ENCODE measurements around the gene GBA3. TPM values are rescaled to one million over a fixed set of nuclear protein-coding genes. Genes with fewer than 3 reads are reported as not detected.

Gene GBA3
- total RNA-seq, 1 donor from 2014 or later: not detected

GRCh38 chr4:22695029-22695428, 2.3 kb downstream of the GBA3 start:
- no peak for DNase-seq (ENCODE audit: low read depth in 2 of 2)

- DNase-seq (ENCODE audit: low read depth in 2 of 2): no peak
Observed at GRCh38 chr4:22695917-22696316, 3.2 kb downstream of the GBA3 start.

GRCh38 chr4:22703912-22704311, 11.2 kb downstream of the GBA3 start:
- DNase-seq (ENCODE audit: low read depth in 2 of 2): no peak

GRCh38 chr4:22707390-22707789, 14.7 kb downstream of the GBA3 start:
- DNase-seq (ENCODE audit: low read depth in 2 of 2): no peak

GRCh38 chr4:22708961-22709360, 16.2 kb downstream of the GBA3 start:
- no peak for DNase-seq (ENCODE audit: low read depth in 2 of 2)

GRCh38 chr4:22712105-22712504, 19.4 kb downstream of the GBA3 start:
- DNase-seq (ENCODE audit: low read depth in 2 of 2): no peak

- DNase-seq (ENCODE audit: low read depth in 2 of 2): no peak
Observed at GRCh38 chr4:22712529-22712928, 19.8 kb downstream of the GBA3 start.

GRCh38 chr4:22713841-22714240, 21.1 kb downstream of the GBA3 start:
- no peak for DNase-seq (ENCODE audit: low read depth in 2 of 2)

GRCh38 chr4:22719218-22719617, 26.5 kb downstream of the GBA3 start:
- DNase-seq (ENCODE audit: low read depth in 2 of 2): no peak

- DNase-seq (ENCODE audit: low read depth in 2 of 2): no peak
Observed at GRCh38 chr4:22720091-22720490, 27.4 kb downstream of the GBA3 start.

GRCh38 chr4:22721204-22721603, 28.5 kb downstream of the GBA3 start:
- DNase-seq (ENCODE audit: low read depth in 2 of 2): no peak

- no peak for DNase-seq (ENCODE audit: low read depth in 2 of 2)
Observed at GRCh38 chr4:22730021-22730420, 37.3 kb downstream of the GBA3 start.

- DNase-seq (ENCODE audit: low read depth in 2 of 2): no peak
Observed at GRCh38 chr4:22733816-22734215, 41.1 kb downstream of the GBA3 start.

- no peak for DNase-seq (ENCODE audit: low read depth in 2 of 2)
Observed at GRCh38 chr4:22736912-22737311, 44.2 kb downstream of the GBA3 start.

- no peak for DNase-seq (ENCODE audit: low read depth in 2 of 2)
Observed at GRCh38 chr4:22739968-22740367, 47.2 kb downstream of the GBA3 start.

- DNase-seq (ENCODE audit: low read depth in 2 of 2): no peak
Observed at GRCh38 chr4:22741744-22742143, 49.0 kb downstream of the GBA3 start.

GRCh38 chr4:22743290-22743689, 50.6 kb downstream of the GBA3 start:
- DNase-seq (ENCODE audit: low read depth in 2 of 2): no peak

- no peak for DNase-seq (ENCODE audit: low read depth in 2 of 2)
Observed at GRCh38 chr4:22744478-22745062, 51.8 kb downstream of the GBA3 start.

- DNase-seq (ENCODE audit: low read depth in 2 of 2): no peak
Observed at GRCh38 chr4:22745234-22745633, 52.5 kb downstream of the GBA3 start.

GRCh38 chr4:22754116-22754515, 61.4 kb downstream of the GBA3 start:
- no peak for DNase-seq (ENCODE audit: low read depth in 2 of 2)

GRCh38 chr4:22762548-22762947, 69.8 kb downstream of the GBA3 start:
- DNase-seq (ENCODE audit: low read depth in 2 of 2): no peak

GRCh38 chr4:22764183-22764582, 71.4 kb downstream of the GBA3 start:
- DNase-seq (ENCODE audit: low read depth in 2 of 2): no peak

GRCh38 chr4:22766068-22766467, 73.3 kb downstream of the GBA3 start:
- no peak for DNase-seq (ENCODE audit: low read depth in 2 of 2)

- no peak for DNase-seq (ENCODE audit: low read depth in 2 of 2)
Observed at GRCh38 chr4:22778547-22779163, 85.9 kb downstream of the GBA3 start.

Data from dermis microvascular lymphatic vessel endothelial cell (primary cell).